SK-N-SH (cell line): ENCODE results near the gene HMGB1. TPM values are rescaled to one million over a fixed set of nuclear protein-coding genes. Genes with fewer than 3 reads are reported as not detected.
"Not testable (repeated sequence)": the region's sequence is repeated elsewhere in the genome, so short reads cannot be mapped to it uniquely, and the experiment has no call there.

Experiments
- CTCF ChIA-PET: fragments of 300-600, 350-600 bp; formaldehyde crosslinking; extraction: SDS; loops from one replicate; lab custom pipeline; 2021; lab: Yijun Ruan, JAX
- POLR2A ChIA-PET: fragments of 350-600 bp; sonication (Branson Sonifier 250); formaldehyde crosslinking; extraction: SDS; loops from one replicate; lab custom pipeline; 2020; ENCODE audit warnings: antibody characterized with exemption, inconsistent platforms; lab: Yijun Ruan, JAX
- DNase-seq: peaks from one replicate; pipeline ENCODE4 v3.0.0; 2012
- H2AFZ ChIP-seq: fragments of 200-600 bp; sonication (generic); 2 replicates; pipeline ENCODE4 v1.8.1; 2016; ENCODE audit warnings: antibody characterized with exemption, mild to moderate bottlenecking, low read depth
- H3F3A ChIP-seq: fragments of 200-600 bp; sonication (generic); replicated peaks from 2 replicates; pipeline ENCODE3; 2016; ENCODE audit warnings: antibody characterized with exemption, mild to moderate bottlenecking; ENCODE audit not compliant: insufficient read depth
- H3K27ac ChIP-seq, 2 experiments: fragments of 200-500 bp in 1 of 2; fragments of 200-600 bp in 1 of 2; sonication (Bioruptor generic) in 1 of 2; sonication (generic), shearing (Covaris generic) in 1 of 2; 2 replicates each; pipeline versions ENCODE4 v1.5.1 to v1.6.1; 2014 to 2016; ENCODE audit warnings: low read depth in 2 of 2, inconsistent platforms in 1 of 2, low read length in 1 of 2, mild to moderate bottlenecking in 1 of 2, mixed read lengths in 1 of 2
- H3K27me3 ChIP-seq: fragments of 200-600 bp; sonication (generic), shearing (Covaris generic); 2 replicates; pipeline ENCODE4 v1.6.1; 2016; ENCODE audit warnings: mixed run types; ENCODE audit not compliant: insufficient read depth
- H3K36me3 ChIP-seq, 2 experiments: fragments of 200-500 bp in 1 of 2; fragments of 200-600 bp in 1 of 2; sonication (Bioruptor generic) in 1 of 2; sonication (generic) in 1 of 2; replicated peaks in 1 of 2; 2 replicates each; pipeline versions ENCODE3 to v1.5.1; 2014 to 2016; ENCODE audit warnings: low read length in 1 of 2, mild to moderate bottlenecking in 1 of 2; ENCODE audit not compliant: insufficient read depth in 2 of 2, control insufficient read depth in 1 of 2
- H3K4me1 ChIP-seq, 2 experiments: fragments of 200-500 bp in 1 of 2; fragments of 200-600 bp in 1 of 2; sonication (Bioruptor generic) in 1 of 2; sonication (generic), shearing (Covaris generic) in 1 of 2; 2 replicates each; pipeline versions ENCODE4 v1.5.1 to v1.6.1; 2014 to 2016; ENCODE audit warnings: low read depth in 1 of 2, low read length in 1 of 2, mixed run types in 1 of 2; ENCODE audit not compliant: insufficient read depth in 2 of 2, control insufficient read depth in 1 of 2
- H3K4me2 ChIP-seq: fragments of 200-600 bp; sonication (generic), shearing (Covaris generic); 2 replicates; pipeline ENCODE4 v1.6.1; 2017; ENCODE audit warnings: mixed run types
- H3K4me3 ChIP-seq, 2 experiments: fragments of 200-500 bp in 1 of 2; fragments of 200-600 bp in 1 of 2; sonication (Bioruptor generic) in 1 of 2; sonication (generic), shearing (Covaris generic) in 1 of 2; 2 replicates each; pipeline versions ENCODE4 v1.5.1 to v1.8.1; 2014 to 2016; ENCODE audit warnings: low read depth in 2 of 2, inconsistent platforms in 1 of 2, low read length in 1 of 2, mild to moderate bottlenecking in 1 of 2, mixed read lengths in 1 of 2, moderate library complexity in 1 of 2
- H3K79me2 ChIP-seq: fragments of 200-600 bp; sonication (generic); 2 replicates; pipeline ENCODE4 v1.8.1; 2017; ENCODE audit warnings: mild to moderate bottlenecking; ENCODE audit not compliant: insufficient read depth
- H3K9ac ChIP-seq: fragments of 200-600 bp; sonication (generic); 2 replicates; pipeline ENCODE4 v1.6.1; 2017; ENCODE audit warnings: mixed run types
- H3K9me2 ChIP-seq: fragments of 200-600 bp; sonication (generic); 2 replicates; pipeline ENCODE4 v1.6.1; 2017; ENCODE audit warnings: mixed run types
- H3K9me3 ChIP-seq: fragments of 200-600 bp; sonication (generic); 2 replicates; pipeline ENCODE4 v1.6.1; 2017; ENCODE audit warnings: mixed run types, mild to moderate bottlenecking, moderate library complexity
- H4K20me1 ChIP-seq: fragments of 200-600 bp; sonication (generic); 2 replicates; pipeline ENCODE4 v1.6.1; 2017; ENCODE audit warnings: mild to moderate bottlenecking, mixed run types; ENCODE audit not compliant: insufficient read depth
- CTCF ChIP-seq: fragments of 200-600 bp; sonication (generic); IDR thresholded peaks from 2 replicates; pipeline ENCODE4 v1.6.1; 2017; ENCODE audit warnings: antibody characterized with exemption, mild to moderate bottlenecking, moderate library complexity
- ELF1 ChIP-seq: IDR thresholded peaks from 2 replicates; pipeline ENCODE4 v1.4.0; 2012
- GATA2 ChIP-seq: sonication (generic); formaldehyde crosslinking; IDR thresholded peaks from 2 replicates; pipeline ENCODE4 v1.5.0; 2020; ENCODE audit warnings: mild to moderate bottlenecking, missing genetic modification reagents
- IRF3 ChIP-seq: fragments of 150-350 bp; IDR thresholded peaks from 2 replicates; pipeline ENCODE4 v1.6.1; 2016; ENCODE audit warnings: mild to moderate bottlenecking, low read depth, low read length
- JUND ChIP-seq: IDR thresholded peaks from 2 replicates; pipeline ENCODE4 v1.4.0; 2012
- MAX ChIP-seq: IDR thresholded peaks from 2 replicates; pipeline ENCODE4 v1.4.0; 2012; ENCODE audit warnings: low read depth
- MEF2A ChIP-seq: IDR thresholded peaks from 2 replicates; pipeline ENCODE4 v1.4.0; 2012; ENCODE audit warnings: low read depth, borderline replicate concordance
- MXI1 ChIP-seq: IDR thresholded peaks from 2 replicates; pipeline ENCODE4 v1.6.1; 2012; ENCODE audit warnings: mild to moderate bottlenecking, low read depth, low read length, improper control_type of control experiment
- PBX3 ChIP-seq: IDR thresholded peaks from 2 replicates; pipeline ENCODE4; 2012
- RAD21 ChIP-seq: IDR thresholded peaks from 2 replicates; pipeline ENCODE4 v1.6.1; 2012; ENCODE audit warnings: mild to moderate bottlenecking, low read length
- RCOR1 ChIP-seq: fragments of 150-350 bp; IDR thresholded peaks from 2 replicates; pipeline ENCODE4 v1.6.1; 2017; ENCODE audit warnings: antibody characterized with exemption, low read length
- SMC3 ChIP-seq: IDR thresholded peaks from 2 replicates; pipeline ENCODE4 v1.6.1; 2012; ENCODE audit warnings: low read depth, low read length, improper control_type of control experiment
- USF1 ChIP-seq: IDR thresholded peaks from 2 replicates; pipeline ENCODE4 v1.4.0; 2012; ENCODE audit warnings: low read depth, borderline replicate concordance
- ZBTB33 ChIP-seq: IDR thresholded peaks from 2 replicates; pipeline ENCODE4 v1.4.0; 2012; ENCODE audit warnings: low read depth, borderline replicate concordance
- WGBS: methylation state at CpG from one replicate; pipeline ENCODE4 v1.1.6; 2017; ENCODE audit warnings: low lambda C conversion rate; 5-methylcytosine and 5-hydroxymethylcytosine counted together
- polyA plus RNA-seq, 3 experiments: library from polyadenylated mRNA; depleted of rRNA; stranded (reverse); fragments of >200 nt; gene quantifications; 2 replicates each; pipeline ENCODE4 v1.2.3, GENCODE V29; 2012

Gene HMGB1
- polyA plus RNA-seq, 1 of the 3 experiments (the other 2 are of a cell fraction) = 166 TPM

- TF ChIP-seq CTCF (peak; percentile 63), RAD21 (peak; percentile 70), SMC3 (peak; percentile 46)
- TF ChIP-seq, all 33 proteins: peak for 3; not testable (repeated sequence) for 30
- H2AFZ ChIP-seq, H3K9ac ChIP-seq, POLR2A ChIA-PET, H3K27ac ChIP-seq, DNase-seq, H3K9me2 ChIP-seq, H3K9me3 ChIP-seq, H3K4me3 ChIP-seq, H3K27me3 ChIP-seq: not testable (repeated sequence)
- CTCF ChIA-PET = interaction anchor here (0.6 to 2.2 kb wide), 11 partner anchors 8 to 671 kb away, joined by 3 to 14 read pairs (median 3); no protein-coding TSS in a partner anchor
- H3K4me2 ChIP-seq = peak overlapping the region; percentile 80; the same call in 1 of the 2 replicates
- H4K20me1 ChIP-seq = peaks cover 11% of the 10 kb centered on the region; the same call in 1 of the 2 replicates
- peaks cover 5 to 16% of the 10 kb centered on the region in 2 experiments; a peak in 3 of 4 replicates for H3K4me1 ChIP-seq
- peaks cover 31 to 47% of the 10 kb centered on the region in 2 experiments for H3K36me3 ChIP-seq
- WGBS = 96% methylated on average over 3 of the region's 3 CpGs
- peaks cover 43% of the 10 kb centered on the region for H3K79me2 ChIP-seq
- peaks cover 43% of the 10 kb centered on the region for H3F3A ChIP-seq
Measured at GRCh38 chr13:30461279-30462066, 4.3 kb downstream of the HMGB1 start.

GRCh38 chr13:30457306-30457891 lies 8.3 kb downstream of the HMGB1 start:
- 83% methylated on average over 3 of the region's 3 CpGs for WGBS
- CTCF ChIA-PET = interaction anchor here (1.4 kb wide), 1 partner anchor 9 kb away, joined by 4 read pairs; no protein-coding TSS in a partner anchor
- Histone ChIP-seq H3K9me2 (no peaks in the 10 kb centered on the region), H3K27ac (no peak overlapping the region), H3K9ac (no peak overlapping the region), H3K9me3 (no peaks in the 10 kb centered on the region), H3K4me2 (no peak overlapping the region), H3K27me3 (no peaks in the 10 kb centered on the region), H3K79me2 (peaks cover 22% of the 10 kb centered on the region), H4K20me1 (no peaks in the 10 kb centered on the region; the same call in 1 of the 2 replicates), H2AFZ (no peak overlapping the region), H3K4me1 (peaks cover 0 to 5% of the 10 kb centered on the region in 2 experiments; a peak in 2 of 4 replicates), H3F3A (peaks cover 44% of the 10 kb centered on the region), H3K4me3 (no peak overlapping the region), H3K36me3 (peaks cover 24 to 34% of the 10 kb centered on the region in 2 experiments)
- DNase-seq = no peak
- TF ChIP-seq MEF2A (no peak), JUND (no peak), USF1 (no peak), ELF1 (no peak), MXI1 (no peak), ZBTB33 (no peak), IRF3 (no peak), GATA2 (CRISPR knock-in tag) (no peak), RCOR1 (no peak), PBX3 (no peak), MAX (no peak)
- POLR2A ChIA-PET = no interaction called here
